Subcutaneous adipose tissue (tissue), 4 donors: Measurements from ENCODE around the gene PORCN. TPM values are rescaled to one million over a fixed set of nuclear protein-coding genes. Genes with fewer than 3 reads are reported as not detected.

Experiments used
- total RNA-seq, 4 donors: library from RNA; depleted of rRNA; stranded (reverse); fragments of >200 nt; gene quantifications; one replicate each; pipeline ENCODE4 v1.1.0, GENCODE V29; 2016
- TF ChIP-seq, protein P1 (sequence below): fragments of 450-650 bp; IDR thresholded peaks from one replicate; pipeline ENCODE4 v1.5.1; 2016; ENCODE audit warnings: low read depth, mild to moderate bottlenecking, control low read depth, antibody characterized with exemption, moderate library complexity

The PORCN gene
- total RNA-seq, 4 donors from 2014 or later: 9.4 to 16.6 (median 9.6) TPM

DNA sequence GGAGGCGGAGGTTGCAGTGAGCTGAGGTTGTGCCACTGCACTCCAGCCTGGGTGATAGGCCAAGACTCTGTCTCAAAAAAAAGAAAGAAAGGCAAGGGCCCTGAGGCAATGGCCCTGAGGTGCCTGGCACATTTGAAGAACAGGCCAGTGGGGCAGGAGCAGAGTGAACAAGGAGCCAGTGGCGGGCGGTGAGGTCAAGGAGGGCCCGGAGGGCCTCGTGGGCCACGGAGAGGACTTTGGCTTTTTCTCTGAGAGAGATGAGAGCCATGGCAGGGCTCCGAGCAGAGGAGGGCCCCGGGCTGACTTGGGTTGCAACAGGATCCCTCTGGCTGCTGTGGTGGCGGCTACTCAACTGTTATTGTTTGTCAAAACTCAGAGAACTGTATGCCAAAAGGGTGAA lies 19.5 kb upstream of the PORCN start:
- TF ChIP-seq, protein P1, sequence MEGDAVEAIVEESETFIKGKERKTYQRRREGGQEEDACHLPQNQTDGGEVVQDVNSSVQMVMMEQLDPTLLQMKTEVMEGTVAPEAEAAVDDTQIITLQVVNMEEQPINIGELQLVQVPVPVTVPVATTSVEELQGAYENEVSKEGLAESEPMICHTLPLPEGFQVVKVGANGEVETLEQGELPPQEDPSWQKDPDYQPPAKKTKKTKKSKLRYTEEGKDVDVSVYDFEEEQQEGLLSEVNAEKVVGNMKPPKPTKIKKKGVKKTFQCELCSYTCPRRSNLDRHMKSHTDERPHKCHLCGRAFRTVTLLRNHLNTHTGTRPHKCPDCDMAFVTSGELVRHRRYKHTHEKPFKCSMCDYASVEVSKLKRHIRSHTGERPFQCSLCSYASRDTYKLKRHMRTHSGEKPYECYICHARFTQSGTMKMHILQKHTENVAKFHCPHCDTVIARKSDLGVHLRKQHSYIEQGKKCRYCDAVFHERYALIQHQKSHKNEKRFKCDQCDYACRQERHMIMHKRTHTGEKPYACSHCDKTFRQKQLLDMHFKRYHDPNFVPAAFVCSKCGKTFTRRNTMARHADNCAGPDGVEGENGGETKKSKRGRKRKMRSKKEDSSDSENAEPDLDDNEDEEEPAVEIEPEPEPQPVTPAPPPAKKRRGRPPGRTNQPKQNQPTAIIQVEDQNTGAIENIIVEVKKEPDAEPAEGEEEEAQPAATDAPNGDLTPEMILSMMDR: no peak

DNA sequence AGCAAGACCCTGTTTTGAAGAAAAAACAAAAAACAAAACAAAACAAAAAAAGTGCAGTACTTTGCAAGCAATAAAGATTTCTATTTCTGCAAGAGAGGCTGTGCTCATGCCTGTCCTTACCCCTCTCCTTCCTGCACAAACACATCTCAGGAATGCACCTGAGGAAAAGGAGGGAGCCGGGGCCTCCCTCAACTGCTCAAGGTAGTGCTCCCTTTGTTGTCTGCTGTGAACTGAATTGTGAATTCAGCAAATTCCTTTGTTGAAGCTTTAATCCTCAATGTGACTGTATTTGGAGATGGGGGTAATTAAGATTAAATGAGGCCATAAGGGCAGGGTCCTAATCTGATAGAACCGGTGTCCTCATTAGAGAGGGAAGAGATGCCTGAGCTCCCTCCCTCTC lies 18.9 kb upstream of the PORCN start:
- TF ChIP-seq, protein P1: no peak

DNA sequence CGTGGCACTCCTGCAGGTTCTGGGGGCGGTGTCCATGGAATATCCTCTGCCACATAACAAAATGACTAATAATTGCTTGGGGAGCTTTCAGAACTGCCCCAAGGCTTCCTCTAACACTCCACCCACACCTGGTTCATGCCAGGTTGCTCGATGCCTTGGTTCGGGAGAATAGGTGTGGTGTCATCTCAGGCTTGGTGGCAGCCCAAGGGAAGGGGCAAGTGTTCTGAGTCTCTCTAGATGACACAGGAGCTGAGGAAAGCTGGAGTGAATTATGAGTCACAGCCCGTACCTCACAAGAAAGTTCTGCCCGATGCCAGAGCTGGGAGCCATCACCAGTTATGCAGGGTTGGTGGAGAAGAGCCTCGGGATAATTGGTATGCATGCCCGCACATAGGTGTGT lies 18.1 kb upstream of the PORCN start:
- TF ChIP-seq, protein P1: no peak

DNA sequence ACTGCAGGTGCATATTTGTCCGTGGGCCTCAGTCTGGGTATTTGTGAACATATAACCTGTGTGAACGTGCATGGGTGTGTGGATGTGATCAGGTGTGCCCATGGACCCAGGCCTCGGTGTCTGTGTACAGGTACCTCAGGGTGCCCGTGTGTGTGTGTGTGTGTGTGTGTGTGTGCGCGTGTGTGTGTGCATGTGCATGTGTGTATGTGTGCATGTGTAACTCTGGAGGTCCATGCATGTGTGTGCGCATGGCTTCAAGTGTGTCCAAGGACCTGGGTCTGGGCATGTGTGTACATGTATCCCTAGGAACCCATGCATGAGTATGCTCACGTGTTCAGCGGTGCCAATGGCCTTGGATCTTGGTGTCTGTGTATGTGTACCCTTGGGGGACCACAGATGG lies 17.0 kb upstream of the PORCN start:
- TF ChIP-seq, protein P1: no peak

DNA sequence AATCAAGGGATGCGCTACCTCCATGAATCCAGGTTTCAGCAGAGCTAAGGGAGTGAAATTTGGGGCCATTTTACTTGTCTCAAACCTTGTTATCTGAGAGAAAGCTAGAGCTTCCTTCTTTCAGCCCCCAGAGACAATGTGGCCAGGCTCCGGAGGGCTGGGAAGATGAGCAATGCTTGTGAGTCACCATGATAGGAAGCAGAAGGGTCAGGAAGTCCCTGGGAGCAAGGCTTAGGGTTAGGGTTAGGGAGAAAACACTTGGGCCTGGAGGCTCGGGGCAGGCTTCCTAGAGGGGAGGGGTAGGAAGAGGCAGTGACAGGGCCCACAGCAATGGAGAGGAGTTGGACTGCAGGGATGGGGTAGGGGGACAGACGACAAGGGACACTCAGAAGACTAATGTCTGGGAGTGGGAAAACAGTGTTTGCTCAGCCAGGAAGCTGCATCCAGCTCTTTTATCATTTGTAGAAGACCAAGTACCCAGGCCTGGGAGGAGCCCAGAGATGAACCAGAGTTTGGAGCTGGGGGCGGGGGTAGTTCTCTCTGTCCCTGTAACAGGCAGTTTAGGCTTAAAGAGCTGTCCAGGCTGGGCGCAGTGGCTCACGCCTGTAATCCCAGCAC lies 16.4 kb upstream of the PORCN start:
- TF ChIP-seq, protein P1: no peak

DNA sequence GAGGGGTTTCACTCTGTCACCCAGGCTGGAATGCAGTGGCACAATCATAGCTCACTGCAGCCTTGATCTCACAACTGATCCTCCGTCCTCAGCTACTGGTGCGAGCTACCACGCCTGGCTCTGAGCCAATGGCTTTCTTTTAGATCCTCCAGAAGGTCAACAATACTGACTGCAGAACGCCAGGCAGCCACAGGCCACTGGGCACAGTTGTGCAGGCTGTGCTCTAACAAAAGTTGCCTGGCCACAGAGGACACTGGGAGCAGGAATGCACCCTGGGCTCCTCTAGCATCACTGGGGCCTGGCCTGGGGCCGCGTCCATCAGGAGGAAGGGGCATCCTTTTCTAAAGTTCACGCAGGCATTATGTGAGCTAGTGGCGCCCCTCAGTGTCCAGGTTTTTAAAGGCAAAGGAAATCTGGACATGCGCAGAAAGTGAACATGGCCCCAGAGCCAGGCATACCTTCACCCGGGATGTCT lies 14.9 kb upstream of the PORCN start:
- TF ChIP-seq, protein P1: no peak

DNA sequence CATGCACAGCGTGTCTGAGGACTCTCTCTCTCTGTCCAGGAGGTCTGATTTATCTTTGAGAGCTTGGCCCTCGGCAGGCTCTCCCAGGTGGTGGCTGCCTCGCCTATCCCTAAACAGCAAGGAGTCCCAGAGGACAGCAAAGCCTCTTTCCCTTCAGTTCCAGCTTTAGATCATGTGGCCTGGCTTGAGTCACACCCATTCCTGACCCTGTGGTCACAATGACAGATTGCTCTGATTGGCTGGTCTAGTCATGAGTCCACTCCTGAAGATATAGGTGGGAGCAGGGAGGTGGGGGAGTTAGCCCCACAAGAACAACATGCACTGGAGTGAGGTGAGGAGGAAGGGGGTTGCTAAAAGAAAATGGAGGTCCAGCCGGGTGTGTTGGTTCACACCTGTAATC lies 12.1 kb upstream of the PORCN start:
- TF ChIP-seq, protein P1: no peak
